HG03175 (cell line): ENCODE measurements around the gene PANX2.

Experiments used
- ATAC-seq: cut with Tn5 transposase; IDR thresholded peaks from one replicate; pipeline ENCODE4 v1.9.1; 2021; ENCODE audit warnings: mild to moderate bottlenecking, moderate library complexity; ENCODE audit not compliant: unreplicated experiment

Gene PANX2

GRCh38 chr22:50224071-50224470, 53.5 kb downstream of the PANX2 start:
- no peak for ATAC-seq

- no peak for ATAC-seq
Measured at GRCh38 chr22:50225200-50225969, 54.9 kb downstream of the PANX2 start.

- ATAC-seq: no peak
Measured at GRCh38 chr22:50226063-50226874, 55.7 kb downstream of the PANX2 start.

GRCh38 chr22:50226875-50227165, 56.3 kb downstream of the PANX2 start:
- no peak for ATAC-seq

GRCh38 chr22:50227579-50228215, 57.2 kb downstream of the PANX2 start:
- ATAC-seq: no peak

- ATAC-seq: no peak
Measured at GRCh38 chr22:50228366-50228765, 57.8 kb downstream of the PANX2 start.

GRCh38 chr22:50229370-50229769, 58.8 kb downstream of the PANX2 start:
- ATAC-seq: no peak
